Measurements from ENCODE around the gene RAB40B. TPM values are rescaled to one million over a fixed set of nuclear protein-coding genes. Genes with fewer than 3 reads are reported as not detected.
A peak's percentile ranks its signal among the peaks of the same experiment; 100 is the strongest.

Gene RAB40B
- total and polyA plus RNA-seq, 2 of the 13 experiments (the other 11 are each of a cell fraction or from before 2014, with no cell fraction given): 6.2 to 6.5 TPM

GRCh38 chr17:82740906-82741759 lies 42.6 kb upstream of the RAB40B start (continued):
- TF ChIP-seq ZNF512B (CRISPR knock-in tag; IDR thresholded peaks at IDR 0.05; ENCODE audit: borderline replicate concordance) (no peak), ZNF781 (CRISPR knock-in tag; IDR thresholded peaks at IDR 0.05; ENCODE audit: borderline replicate concordance, not compliant biosample characterization) (peak; percentile 59), TEAD3 (CRISPR knock-in tag; optimal IDR thresholded peaks at IDR 0.05; ENCODE audit: borderline replicate concordance) (peak; percentile 99), HMGXB4 (CRISPR knock-in tag; IDR thresholded peaks at IDR 0.05; ENCODE audit: borderline replicate concordance in 1 of 2, low read depth in 1 of 2) (peak; percentile 58 to 70; a peak in 2 of 4 replicates), AGO1 (IDR thresholded peaks at IDR 0.05; ENCODE audit: low read depth, low read length, poor library complexity, severe bottlenecking) (no peak), SRSF9 (IDR thresholded peaks at IDR 0.05; ENCODE audit: borderline replicate concordance, insufficient read depth, low read depth, low read length, poor library complexity, severe bottlenecking) (no peak), MNT (IDR thresholded peaks at IDR 0.05) (peak; percentile 20; the same call in 1 of the 2 replicates), RERE (CRISPR knock-in tag; IDR thresholded peaks at IDR 0.05; ENCODE audit: low read depth) (peak; percentile 80; the same call in 1 of the 2 replicates), XRCC5 (optimal IDR thresholded peaks at IDR 0.05; ENCODE audit: low read length) (peak; percentile 40), ZNF768 (CRISPR knock-in tag; IDR thresholded peaks at IDR 0.05) (peak; percentile 42)
